Peyer's patch (tissue), 4 donors: ENCODE measurements around the gene KDM4C.

Source experiments
- POLR2A ChIP-seq, 2 donors: fragments of 450-650 bp; IDR thresholded peaks; one replicate each; pipeline ENCODE4 v1.5.1; 2017; ENCODE audit warnings: antibody characterized with exemption in 2 of 2, mild to moderate bottlenecking in 2 of 2, moderate library complexity in 2 of 2
- TF ChIP-seq, protein P1 (sequence below), 6 experiments: fragments of 450-650 bp in 4 of 6; fragments of 200-600 bp in 2 of 6; sonication (generic) in 1 of 6; IDR thresholded peaks; one replicate each; pipeline ENCODE4 v1.5.1; 2017 to 2019; ENCODE audit warnings: antibody characterized with exemption in 6 of 6, mild to moderate bottlenecking in 3 of 6, moderate library complexity in 1 of 6

DNA sequence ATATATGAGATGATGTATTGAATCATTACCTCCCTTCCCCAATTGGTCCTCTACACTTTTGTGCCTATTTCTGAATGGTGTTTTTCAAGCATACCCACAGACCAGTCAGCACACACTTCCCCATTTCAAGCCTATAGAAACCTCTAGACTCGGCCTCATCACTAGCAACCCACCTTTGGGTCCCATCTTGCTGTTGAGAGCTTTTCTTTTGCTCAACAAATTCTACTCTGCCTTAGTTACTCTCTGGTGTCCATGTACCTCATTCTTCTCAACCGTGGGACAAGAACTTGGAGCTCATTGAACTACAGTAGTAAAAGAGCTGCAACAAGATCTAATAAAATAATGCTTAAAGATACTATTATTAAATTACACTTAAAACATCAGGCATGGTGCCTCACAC is 49.0 kb upstream of the KDM4C start:
- TF ChIP-seq, protein P1, sequence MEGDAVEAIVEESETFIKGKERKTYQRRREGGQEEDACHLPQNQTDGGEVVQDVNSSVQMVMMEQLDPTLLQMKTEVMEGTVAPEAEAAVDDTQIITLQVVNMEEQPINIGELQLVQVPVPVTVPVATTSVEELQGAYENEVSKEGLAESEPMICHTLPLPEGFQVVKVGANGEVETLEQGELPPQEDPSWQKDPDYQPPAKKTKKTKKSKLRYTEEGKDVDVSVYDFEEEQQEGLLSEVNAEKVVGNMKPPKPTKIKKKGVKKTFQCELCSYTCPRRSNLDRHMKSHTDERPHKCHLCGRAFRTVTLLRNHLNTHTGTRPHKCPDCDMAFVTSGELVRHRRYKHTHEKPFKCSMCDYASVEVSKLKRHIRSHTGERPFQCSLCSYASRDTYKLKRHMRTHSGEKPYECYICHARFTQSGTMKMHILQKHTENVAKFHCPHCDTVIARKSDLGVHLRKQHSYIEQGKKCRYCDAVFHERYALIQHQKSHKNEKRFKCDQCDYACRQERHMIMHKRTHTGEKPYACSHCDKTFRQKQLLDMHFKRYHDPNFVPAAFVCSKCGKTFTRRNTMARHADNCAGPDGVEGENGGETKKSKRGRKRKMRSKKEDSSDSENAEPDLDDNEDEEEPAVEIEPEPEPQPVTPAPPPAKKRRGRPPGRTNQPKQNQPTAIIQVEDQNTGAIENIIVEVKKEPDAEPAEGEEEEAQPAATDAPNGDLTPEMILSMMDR (IDR thresholded peaks at IDR 0.05): no peak
- TF ChIP-seq POLR2A (IDR thresholded peaks at IDR 0.05): no peak
